Measurements from ENCODE around the gene PRSS1. TPM values are rescaled to one million over a fixed set of nuclear protein-coding genes. Genes with fewer than 3 reads are reported as not detected.
"Not testable (repeated sequence)": the region's sequence is repeated elsewhere in the genome, so short reads cannot be mapped to it uniquely, and the experiment has no call there.

Gene PRSS1
- total RNA-seq, 2 donors from 2014 or later, result not detected

DNA sequence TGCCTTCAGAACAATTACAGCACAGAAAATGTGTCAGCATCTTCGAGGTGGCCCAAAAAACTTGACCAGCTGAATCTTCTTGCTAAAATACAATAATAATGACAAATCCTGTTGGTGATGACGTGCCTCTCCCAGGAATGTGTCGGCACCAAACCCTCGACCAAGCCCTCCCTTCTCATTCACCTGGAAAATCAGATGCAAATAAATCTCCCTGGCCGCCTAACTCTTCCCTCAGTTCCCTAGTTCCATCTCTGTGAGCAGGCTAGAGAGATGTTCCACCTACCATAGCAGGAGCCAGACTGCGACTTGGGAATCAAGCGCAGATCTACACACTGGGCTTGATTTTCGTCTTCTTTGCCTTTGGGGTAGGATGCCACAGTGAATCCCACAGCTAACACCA is 4.1 kb downstream of the PRSS1 start:
- no peak for ATAC-seq
- no peaks in the 10 kb centered on the region for H3K9me3 ChIP-seq (ENCODE audit: control insufficient read depth, low read length, poor library complexity, severe bottlenecking)
- no peak overlapping the region for H3K27ac Mint-ChIP-seq
- DNase-seq, result no peak
- H3K4me1 Mint-ChIP-seq, result peaks cover 3% of the 10 kb centered on the region
- no peaks in the 10 kb centered on the region for H3K27me3 Mint-ChIP-seq
- no peak overlapping the region for H3K4me3 Mint-ChIP-seq
- H3K36me3 Mint-ChIP-seq (ENCODE audit: low read depth), result no peaks in the 10 kb centered on the region

DNA sequence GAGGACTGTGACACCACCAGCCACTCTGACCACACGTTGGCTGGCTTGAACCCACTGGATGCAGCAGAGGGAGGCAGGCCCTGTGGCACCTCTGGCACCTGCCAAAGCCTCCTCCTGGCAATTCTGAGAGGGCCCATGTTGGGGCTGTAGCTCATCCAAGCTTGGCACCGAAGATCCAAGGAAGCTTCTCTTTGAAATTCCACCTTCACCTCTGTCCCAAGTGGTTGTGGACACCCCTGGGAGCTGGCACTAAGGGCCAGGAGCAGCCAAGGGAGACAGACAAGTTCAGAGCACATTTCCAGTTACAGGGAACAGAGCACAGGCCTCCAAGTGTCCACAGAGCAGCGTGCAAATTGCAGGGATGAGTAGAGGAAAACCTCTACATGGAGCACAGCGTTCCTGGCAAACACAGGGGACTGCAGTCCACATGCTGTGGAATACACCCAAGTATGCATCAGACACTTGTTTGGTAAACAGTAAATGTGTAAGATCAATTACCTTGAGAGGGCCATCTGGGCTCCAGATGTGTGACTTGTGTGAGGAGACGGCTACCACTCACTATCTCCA is 4.7 kb downstream of the PRSS1 start:
- not testable (repeated sequence) for H3K9me3 ChIP-seq (ENCODE audit: control insufficient read depth, low read length, poor library complexity, severe bottlenecking); H3K27ac Mint-ChIP-seq; H3K36me3 Mint-ChIP-seq (ENCODE audit: low read depth); H3K4me3 Mint-ChIP-seq; ATAC-seq; DNase-seq; H3K27me3 Mint-ChIP-seq; H3K4me1 Mint-ChIP-seq

- Mint-ChIP-seq H3K4me1 (peaks cover 3% of the 10 kb centered on the region), H3K27ac (no peak overlapping the region), H3K36me3 (ENCODE audit: low read depth) (no peaks in the 10 kb centered on the region), H3K27me3 (no peaks in the 10 kb centered on the region), H3K4me3 (no peak overlapping the region)
- no peaks in the 10 kb centered on the region for H3K9me3 ChIP-seq (ENCODE audit: control insufficient read depth, low read length, poor library complexity, severe bottlenecking)
- DNase-seq, result no peak
- ATAC-seq, result no peak
These were observed 5.7 kb downstream of the PRSS1 start for GRCh38 chr7:142754681-142755575.

- not testable (repeated sequence) for H3K27ac Mint-ChIP-seq; H3K4me3 Mint-ChIP-seq; H3K4me1 Mint-ChIP-seq; DNase-seq; H3K36me3 Mint-ChIP-seq (ENCODE audit: low read depth); H3K9me3 ChIP-seq (ENCODE audit: control insufficient read depth, low read length, poor library complexity, severe bottlenecking); H3K27me3 Mint-ChIP-seq; ATAC-seq
These were observed 9.0 kb downstream of the PRSS1 start for GRCh38 chr7:142758312-142758711.

DNA sequence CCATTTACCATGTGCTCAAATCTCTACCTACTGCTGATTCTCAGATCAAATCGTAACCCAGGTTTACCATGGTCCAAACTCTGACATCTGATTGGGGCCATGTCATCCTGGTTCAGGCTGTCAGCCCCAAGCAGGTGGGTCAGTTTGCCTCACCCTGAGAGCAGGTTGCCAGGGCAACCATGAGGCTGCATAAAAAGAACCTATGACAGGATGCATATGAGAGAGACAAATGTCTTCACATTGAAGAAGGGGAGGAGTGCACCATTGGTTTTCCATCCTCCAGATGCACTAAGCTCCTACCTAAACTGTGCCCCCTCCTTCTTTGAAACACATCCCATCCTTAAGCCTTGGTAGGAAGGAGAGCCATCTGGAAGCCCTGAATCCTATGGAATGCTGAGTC is 10.2 kb downstream of the PRSS1 start:
- H3K27me3 Mint-ChIP-seq, result no peaks in the 10 kb centered on the region
- ATAC-seq (no peak), DNase-seq (no peak)
- H3K9me3 ChIP-seq (ENCODE audit: control insufficient read depth, low read length, poor library complexity, severe bottlenecking), result no peaks in the 10 kb centered on the region
- H3K4me3 Mint-ChIP-seq, result no peak overlapping the region
- H3K4me1 Mint-ChIP-seq, result no peaks in the 10 kb centered on the region
- H3K27ac Mint-ChIP-seq, result no peak overlapping the region
- no peaks in the 10 kb centered on the region for H3K36me3 Mint-ChIP-seq (ENCODE audit: low read depth)

- no peaks in the 10 kb centered on the region for H3K36me3 Mint-ChIP-seq (ENCODE audit: low read depth)
- no peak for ATAC-seq
These were observed 10.9 kb downstream of the PRSS1 start for GRCh38 chr7:142760071-142760642.

DNA sequence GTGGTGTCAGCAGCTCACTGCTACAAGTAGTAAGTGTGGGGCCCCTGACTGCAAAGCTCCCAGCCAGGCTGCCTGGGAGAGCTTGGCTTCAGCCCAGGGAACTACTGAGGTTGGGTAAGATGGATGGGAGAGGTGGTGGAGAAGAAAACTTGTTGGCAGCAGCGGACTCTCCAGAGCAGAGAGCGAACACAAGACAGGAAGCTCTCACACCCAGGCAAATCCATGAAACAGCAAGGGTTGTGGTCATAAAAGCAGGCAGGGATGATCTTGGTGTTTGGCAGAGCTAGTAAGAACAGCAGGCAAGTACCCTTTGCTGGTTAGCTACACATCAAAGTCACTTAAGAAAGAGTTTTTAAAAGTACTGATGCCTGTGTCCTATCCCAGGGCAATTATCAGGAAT is 12.3 kb downstream of the PRSS1 start:
- not testable (repeated sequence) for H3K27me3 Mint-ChIP-seq; ATAC-seq; DNase-seq; H3K4me3 Mint-ChIP-seq; H3K27ac Mint-ChIP-seq; H3K4me1 Mint-ChIP-seq; H3K36me3 Mint-ChIP-seq (ENCODE audit: low read depth); H3K9me3 ChIP-seq (ENCODE audit: control insufficient read depth, low read length, poor library complexity, severe bottlenecking)

More at GRCh38 chr7:142760071-142760642, 10.9 kb downstream of the PRSS1 start:
- no peaks in the 10 kb centered on the region for H3K9me3 ChIP-seq (ENCODE audit: control insufficient read depth, low read length, poor library complexity, severe bottlenecking)
- no peaks in the 10 kb centered on the region for H3K4me1 Mint-ChIP-seq
- no peak overlapping the region for H3K4me3 Mint-ChIP-seq
- DNase-seq, result no peak
- H3K27me3 Mint-ChIP-seq, result no peaks in the 10 kb centered on the region
- no peak overlapping the region for H3K27ac Mint-ChIP-seq

DNA sequence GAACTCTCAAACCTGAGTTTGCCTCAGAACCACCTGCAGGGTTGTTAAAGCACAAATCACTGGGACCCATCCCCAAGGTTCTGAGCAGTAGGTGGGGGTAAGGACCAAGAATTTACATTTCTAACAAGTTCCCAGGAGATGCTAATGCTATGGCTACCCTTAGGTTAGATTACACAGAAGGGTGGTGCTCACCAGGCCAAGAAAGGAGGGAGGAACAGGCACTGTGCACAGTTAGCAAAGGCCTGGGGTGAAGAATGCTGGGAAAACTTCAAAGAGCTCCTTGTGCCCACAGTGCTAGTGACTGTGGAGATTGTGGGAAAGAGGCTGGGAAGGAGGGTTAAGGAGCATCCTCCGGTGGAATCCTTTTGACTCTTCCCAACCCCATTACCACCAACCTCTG is 12.8 kb downstream of the PRSS1 start:
- Mint-ChIP-seq H3K36me3 (ENCODE audit: low read depth) (no peaks in the 10 kb centered on the region), H3K4me1 (peaks cover 2% of the 10 kb centered on the region), H3K4me3 (no peak overlapping the region), H3K27me3 (no peaks in the 10 kb centered on the region), H3K27ac (no peak overlapping the region)
- no peak for ATAC-seq
- DNase-seq, result no peak
- no peaks in the 10 kb centered on the region for H3K9me3 ChIP-seq (ENCODE audit: control insufficient read depth, low read length, poor library complexity, severe bottlenecking)

DNA sequence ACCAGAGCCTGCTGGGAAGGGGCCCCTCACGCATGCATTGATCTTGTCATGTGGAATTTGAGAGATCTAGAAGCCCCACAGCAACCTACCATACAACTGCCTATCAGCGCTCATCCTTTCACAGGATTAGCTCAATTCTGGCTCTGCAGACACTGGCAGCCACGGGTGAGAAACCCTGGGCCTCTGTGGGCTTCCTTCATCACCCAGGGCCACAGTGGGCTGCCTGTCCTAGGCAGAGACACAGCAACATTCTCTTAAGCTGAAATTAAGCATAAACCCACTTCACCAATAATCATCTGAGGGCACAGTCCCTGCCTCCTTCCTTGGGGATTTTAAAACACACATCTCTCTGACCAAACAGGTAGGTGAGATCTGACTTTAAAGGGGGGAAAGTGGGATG is 18.2 kb downstream of the PRSS1 start:
- peaks cover 9% of the 10 kb centered on the region for H3K4me1 Mint-ChIP-seq
- ATAC-seq, result no peak

DNA sequence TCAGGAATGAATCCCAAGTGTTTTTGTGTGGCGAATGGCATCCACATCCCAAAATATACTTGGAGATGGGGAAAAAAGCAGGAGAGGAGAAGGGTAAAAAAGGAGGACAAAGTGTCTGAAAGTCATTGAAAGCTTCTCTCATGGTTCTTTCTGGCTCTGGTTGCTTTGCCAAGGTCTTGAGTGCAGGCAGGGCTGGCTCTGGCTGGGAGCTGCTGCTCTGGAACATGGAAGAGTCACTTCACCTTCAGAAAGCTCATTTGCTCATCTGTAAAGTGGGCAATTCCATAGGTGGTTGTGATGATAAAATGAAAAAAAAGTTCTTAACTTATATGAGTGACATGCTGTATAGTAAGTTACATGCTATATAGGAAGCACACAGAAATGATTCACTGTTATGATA is 18.6 kb downstream of the PRSS1 start:
- H3K36me3 Mint-ChIP-seq (ENCODE audit: low read depth), result peaks cover 2% of the 10 kb centered on the region
- H3K27me3 Mint-ChIP-seq, result no peaks in the 10 kb centered on the region
- DNase-seq (no peak), ATAC-seq (no peak)
- no peak overlapping the region for H3K4me3 Mint-ChIP-seq
- no peak overlapping the region for H3K27ac Mint-ChIP-seq
- no peaks in the 10 kb centered on the region for H3K9me3 ChIP-seq (ENCODE audit: control insufficient read depth, low read length, poor library complexity, severe bottlenecking)
- H3K4me1 Mint-ChIP-seq, result peaks cover 9% of the 10 kb centered on the region

More for the DNA sequence above, 18.2 kb downstream of the PRSS1 start:
- Mint-ChIP-seq H3K27me3 (no peaks in the 10 kb centered on the region), H3K36me3 (ENCODE audit: low read depth) (peaks cover 2% of the 10 kb centered on the region), H3K27ac (no peak overlapping the region), H3K4me3 (no peak overlapping the region)
- no peak for DNase-seq
- H3K9me3 ChIP-seq (ENCODE audit: control insufficient read depth, low read length, poor library complexity, severe bottlenecking), result no peaks in the 10 kb centered on the region

- not testable (repeated sequence) for H3K27me3 Mint-ChIP-seq; DNase-seq; H3K9me3 ChIP-seq (ENCODE audit: control insufficient read depth, low read length, poor library complexity, severe bottlenecking); H3K36me3 Mint-ChIP-seq (ENCODE audit: low read depth); H3K4me3 Mint-ChIP-seq; ATAC-seq; H3K27ac Mint-ChIP-seq; H3K4me1 Mint-ChIP-seq
These were observed 19.6 kb downstream of the PRSS1 start for GRCh38 chr7:142768885-142769284.

DNA sequence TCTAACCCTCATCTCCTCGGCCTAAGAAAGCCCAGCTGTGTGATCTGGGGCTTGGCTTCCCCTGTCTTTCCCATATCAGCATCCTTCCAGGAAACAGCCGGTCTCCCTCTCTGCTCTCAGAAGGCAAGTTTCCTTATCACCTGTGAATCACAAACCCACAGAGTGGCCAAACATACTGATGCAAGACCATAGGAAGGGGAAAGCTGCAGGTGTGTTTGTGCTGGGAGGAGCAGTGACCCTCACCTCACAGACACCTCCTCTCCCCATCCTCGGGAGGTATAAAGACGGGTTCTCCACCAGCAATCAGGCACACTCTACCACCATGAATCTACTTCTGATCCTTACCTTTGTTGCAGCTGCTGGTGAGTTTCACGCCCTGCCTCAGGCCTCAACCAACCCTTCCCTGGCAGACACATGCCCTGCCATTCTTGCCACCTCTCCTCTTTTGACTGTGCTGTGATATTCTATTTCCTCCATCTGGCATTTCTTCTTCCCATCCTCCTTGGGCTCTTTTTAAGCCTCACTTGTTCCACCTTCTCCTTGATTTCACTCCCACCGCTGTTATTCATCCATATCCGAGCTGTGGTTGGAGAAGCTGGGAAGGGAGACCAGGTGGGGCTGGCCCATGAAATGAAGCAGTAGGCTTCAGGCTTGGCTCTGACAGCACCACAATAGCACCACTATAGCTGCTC is 21.5 kb downstream of the PRSS1 start, which contains the start of gene PRSS2:
TSS of gene PRSS2 (plus strand) at position 310 of the 692 bp plus-strand sequence. CDS start at position 323, 13 bp downstream.
- H3K27ac Mint-ChIP-seq, result peak within 1 kb of the TSS; percentile 62
- H3K9me3 ChIP-seq (ENCODE audit: control insufficient read depth, low read length, poor library complexity, severe bottlenecking), result no peaks in the 10 kb centered on the region
- no peaks in the 10 kb centered on the region for H3K27me3 Mint-ChIP-seq
- H3K36me3 Mint-ChIP-seq (ENCODE audit: low read depth), result peaks cover 2% of the 10 kb centered on the region
- DNase-seq (no peak), ATAC-seq (no peak)
- H3K4me3 Mint-ChIP-seq, result no peak within 1 kb of the TSS
- peaks cover 9% of the 10 kb centered on the region for H3K4me1 Mint-ChIP-seq

- no peak for ATAC-seq
- no peak for DNase-seq
- Mint-ChIP-seq H3K27ac (peak overlapping the region; percentile 62), H3K4me1 (peaks cover 9% of the 10 kb centered on the region), H3K27me3 (no peaks in the 10 kb centered on the region), H3K4me3 (no peak overlapping the region), H3K36me3 (ENCODE audit: low read depth) (peaks cover 2% of the 10 kb centered on the region)
- H3K9me3 ChIP-seq (ENCODE audit: control insufficient read depth, low read length, poor library complexity, severe bottlenecking), result no peaks in the 10 kb centered on the region
These were observed 22.1 kb downstream of the PRSS1 start for GRCh38 chr7:142771353-142771723.
